Left forelimb (tissue), 1 donor: ENCODE measurements around the gene SMARCC2.
A peak's percentile ranks its signal among the peaks of the same experiment; 100 is the strongest.
"Not testable (repeated sequence)": the region's sequence is repeated elsewhere in the genome, so short reads cannot be mapped to it uniquely, and the experiment has no call there.

Source experiments
- DNase-seq: peaks from one replicate; pipeline ENCODE4 v3.0.0-alpha.2; 2018; ENCODE audit warnings: low spot score

The SMARCC2 gene

DNA sequence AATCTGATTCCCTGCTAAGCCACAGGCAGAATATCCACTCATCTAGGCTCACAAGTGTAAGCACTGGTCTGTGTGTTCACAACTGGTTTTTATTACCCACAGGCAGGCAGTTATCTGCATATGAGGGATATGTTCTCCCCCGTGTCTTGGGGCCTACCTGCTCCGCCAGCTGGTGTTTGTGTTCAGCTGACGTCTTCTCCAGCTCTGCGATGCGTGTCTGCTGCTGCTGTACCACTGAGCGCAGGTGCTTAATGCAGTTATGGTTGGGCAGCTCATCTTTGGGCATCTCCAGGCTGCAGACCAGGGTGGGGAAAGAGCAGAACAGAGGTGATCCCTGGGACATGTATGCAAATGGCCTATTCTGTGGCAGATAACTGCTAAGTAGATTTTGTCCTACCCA is 18.7 kb upstream of the SMARCC2 start:
- DNase-seq = no peak

DNA sequence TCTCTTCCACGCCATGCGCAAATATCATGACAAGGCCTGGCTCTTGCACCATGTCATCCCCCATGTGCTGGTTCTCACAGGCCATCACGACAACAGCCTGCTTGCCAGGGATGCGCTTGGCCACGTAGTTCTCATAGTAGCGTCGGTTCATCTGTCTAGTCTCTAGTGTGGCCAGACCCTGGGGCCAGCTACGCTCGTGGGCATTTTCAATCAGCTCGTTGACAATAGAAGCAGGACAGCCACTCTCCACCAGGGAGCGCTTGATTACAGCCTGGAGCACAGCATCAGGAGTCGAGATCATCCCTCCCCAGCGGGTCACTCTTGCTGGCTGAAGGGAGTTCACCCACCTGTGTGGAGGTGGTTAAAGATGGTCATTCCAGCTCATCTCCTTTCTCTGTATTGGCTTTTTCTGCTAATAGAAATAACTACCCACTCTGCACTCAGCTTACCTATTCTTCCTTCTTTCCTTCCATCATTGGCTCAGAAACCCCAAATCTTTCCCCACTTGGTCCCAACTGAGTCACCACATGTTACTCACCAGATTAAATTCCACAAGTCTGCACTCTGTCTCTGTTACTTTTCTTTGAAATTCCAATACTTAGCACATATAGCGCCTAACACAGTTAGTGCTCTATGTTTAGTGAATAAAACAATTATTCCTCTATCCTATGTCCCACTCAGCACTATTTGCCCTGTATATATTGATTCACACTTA is 17.3 kb upstream of the SMARCC2 start:
- no peak for DNase-seq

DNA sequence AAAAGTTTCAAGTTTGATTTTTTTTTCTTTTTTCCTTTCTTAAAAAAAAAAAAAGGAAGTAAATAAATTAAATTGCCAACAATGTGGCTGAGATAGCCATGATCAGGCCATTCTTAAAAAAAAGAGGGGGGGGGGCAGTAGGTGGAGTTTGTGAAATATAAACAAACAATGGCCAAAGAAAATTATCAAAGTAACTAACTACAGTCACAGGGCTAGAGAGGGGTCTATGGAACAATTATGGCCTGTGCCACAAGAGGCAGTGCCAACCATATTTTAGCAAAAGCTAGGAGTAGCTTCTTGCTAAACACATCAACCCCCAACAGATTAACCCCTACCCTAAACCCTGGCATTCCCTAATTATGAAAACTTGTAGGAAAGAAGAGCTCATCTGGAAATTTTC is 16.2 kb upstream of the SMARCC2 start:
- DNase-seq = no peak

DNA sequence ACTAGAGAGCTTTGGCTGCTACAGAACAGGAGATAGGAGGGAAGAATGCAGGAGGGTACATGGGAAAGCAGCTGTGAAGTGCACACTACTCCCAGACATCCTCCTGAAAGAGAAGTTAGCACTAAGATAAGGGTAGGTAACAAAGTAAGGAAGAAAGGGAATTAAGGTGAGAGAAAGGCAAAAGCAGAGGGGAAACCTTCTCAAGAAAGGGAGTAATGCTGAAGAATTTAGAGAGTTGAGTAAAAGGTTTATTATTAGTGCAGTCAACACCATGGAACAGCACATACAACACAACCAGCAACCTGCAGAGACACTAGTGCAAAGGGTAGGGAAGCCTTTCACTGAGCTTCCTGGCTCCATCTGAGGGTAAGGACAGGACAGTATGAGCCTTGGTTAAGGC is 15.0 kb upstream of the SMARCC2 start:
- DNase-seq = no peak

DNA sequence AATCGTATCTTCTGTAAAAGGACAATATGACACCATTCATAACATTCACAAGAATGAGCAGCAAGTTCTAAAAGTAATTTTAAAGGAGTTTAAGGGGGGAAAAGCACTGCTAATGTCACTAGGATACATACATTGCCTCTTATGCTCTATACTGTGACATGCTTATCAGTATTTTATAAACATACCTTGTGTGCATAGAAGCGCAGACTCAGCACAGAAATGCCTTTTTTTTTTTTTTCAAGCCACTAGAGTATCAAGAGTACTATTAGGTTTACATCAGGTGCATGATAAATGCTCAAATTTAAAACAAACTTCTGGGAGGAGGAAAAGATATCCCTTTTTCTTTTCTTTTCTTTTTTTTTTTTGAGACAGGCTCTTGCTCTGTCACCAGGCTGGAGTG is 13.6 kb upstream of the SMARCC2 start:
- DNase-seq = no peak

DNA sequence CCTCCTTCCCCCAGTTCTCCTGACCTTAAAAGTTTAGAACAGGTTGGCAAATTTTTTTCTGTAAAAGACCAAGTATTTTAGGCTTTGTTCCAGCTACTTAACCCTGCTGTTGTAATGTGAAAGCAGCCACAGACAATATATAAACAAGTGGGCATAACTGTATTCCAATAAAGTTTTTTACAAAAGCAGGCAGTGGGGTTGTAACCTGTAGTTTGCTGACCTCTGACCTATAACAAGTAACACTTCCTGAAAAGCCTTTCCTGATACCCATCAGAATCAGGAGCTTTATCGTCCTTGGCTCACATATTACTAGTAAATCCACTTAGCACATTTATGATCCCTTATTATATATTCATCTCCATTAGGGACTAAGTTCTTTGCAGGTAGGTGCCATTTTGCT is 13.1 kb upstream of the SMARCC2 start:
- no peak for DNase-seq

DNA sequence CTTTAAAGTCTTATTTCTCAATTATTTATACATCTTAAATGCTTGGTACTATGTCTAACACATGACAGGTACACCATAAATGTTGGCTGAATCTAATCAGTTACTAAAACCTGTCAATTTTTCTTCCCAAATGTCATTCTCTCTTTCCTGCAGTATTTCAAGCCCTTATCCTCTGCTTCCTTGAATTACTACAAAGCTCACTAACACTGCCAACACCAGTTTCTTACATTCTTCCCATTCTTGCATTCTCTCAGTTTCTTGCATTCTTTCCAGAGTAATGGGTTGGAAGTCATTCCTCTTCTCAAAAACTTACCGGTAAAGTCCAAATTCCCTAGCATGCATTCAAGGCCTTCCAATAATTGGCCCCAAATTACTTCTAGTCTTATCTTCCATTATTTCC is 9.6 kb upstream of the SMARCC2 start:
- no peak for DNase-seq

DNA sequence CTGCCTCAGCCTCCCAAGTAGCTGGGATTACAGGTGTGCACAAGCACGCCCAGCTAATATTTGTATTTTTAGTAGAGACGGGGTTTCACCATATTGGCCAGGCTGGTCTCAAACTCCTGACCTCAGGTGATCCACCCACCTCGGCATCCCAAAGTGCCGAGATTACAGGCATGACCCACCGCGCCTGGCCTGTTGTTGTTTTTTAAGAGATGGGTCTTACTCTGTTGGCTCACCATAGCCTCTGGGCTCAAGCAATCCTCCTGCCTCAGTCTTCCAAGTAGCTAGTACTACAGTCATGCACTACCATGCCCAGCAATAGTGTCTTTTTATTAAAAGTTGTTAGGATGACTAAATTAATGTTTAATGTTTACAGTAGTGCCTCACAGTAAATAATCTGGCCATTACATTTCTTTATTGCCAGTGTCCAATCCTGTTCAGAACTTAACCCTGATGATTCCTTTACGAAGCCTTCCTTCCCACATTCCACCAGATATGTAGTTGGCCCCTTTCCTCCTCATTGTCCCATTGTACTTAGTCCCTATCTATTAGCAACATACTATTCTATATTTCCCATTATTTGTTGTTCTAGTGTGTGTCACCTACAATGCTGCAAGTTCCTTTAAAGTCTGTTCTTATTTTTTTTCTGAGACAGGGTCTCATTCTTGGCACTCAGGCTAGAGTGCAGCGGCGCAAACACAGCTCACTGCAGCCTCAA is 8.8 kb upstream of the SMARCC2 start:
- DNase-seq = no peak

DNA sequence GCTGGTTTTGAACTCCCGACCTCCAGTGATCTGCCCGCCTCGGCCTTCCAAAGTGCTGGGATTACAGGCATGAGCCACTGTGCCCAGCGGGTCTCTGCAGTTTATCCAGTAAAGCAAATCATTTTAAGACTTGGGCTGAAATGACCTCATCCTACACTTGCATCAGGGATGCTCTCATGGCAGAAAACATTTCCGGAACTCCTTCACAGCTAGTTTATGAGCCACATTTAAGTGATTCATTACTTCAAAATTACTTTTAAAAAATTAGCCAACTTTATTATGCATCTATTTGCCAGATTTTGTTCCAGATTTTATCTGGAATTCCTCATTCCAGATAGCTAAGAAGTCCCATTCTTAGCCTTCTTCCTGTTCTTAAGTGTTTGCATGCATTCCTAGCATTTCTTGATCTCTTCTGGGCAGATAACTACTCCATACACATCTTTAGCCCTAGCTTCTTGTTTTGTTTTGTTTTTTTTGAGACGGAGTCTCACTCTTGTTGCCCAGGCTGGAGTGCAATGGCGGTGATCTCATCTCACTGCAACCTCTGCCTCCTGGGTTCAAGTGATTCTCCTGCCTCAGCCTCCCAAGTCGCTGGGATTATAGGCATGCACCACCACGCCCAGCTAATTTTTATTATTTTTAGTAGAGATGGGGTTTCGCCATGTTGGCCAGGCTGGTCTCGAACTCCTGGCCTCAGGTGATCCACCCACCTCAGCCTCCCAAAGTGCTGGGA is 7.7 kb upstream of the SMARCC2 start:
- not testable (repeated sequence) for DNase-seq

DNA sequence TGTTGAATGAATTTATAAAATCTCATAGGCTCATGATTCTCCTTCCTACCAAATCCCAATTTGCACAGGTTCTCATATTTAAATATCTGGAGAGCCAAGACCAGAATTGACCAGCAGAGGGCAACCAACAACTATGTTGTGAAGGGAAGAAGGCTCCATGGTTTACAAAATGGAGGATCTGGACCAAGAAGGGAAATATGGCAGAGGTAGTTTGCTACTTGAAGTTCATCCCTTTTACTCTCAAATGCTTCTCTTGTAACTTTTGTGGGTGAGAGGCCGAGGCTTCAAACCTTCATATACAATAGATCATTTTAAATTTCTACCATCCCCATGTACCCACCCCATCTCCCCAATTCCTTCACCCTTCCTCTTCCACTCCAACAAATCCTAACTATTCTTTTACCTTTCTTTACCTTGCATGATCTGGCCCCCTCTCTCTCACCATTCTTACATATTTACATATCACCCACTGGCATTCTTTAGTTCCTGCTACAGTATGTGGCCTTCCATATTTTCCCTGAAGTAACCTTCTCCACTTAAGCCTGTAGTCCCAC is 3.8 kb upstream of the SMARCC2 start:
- no peak for DNase-seq

DNA sequence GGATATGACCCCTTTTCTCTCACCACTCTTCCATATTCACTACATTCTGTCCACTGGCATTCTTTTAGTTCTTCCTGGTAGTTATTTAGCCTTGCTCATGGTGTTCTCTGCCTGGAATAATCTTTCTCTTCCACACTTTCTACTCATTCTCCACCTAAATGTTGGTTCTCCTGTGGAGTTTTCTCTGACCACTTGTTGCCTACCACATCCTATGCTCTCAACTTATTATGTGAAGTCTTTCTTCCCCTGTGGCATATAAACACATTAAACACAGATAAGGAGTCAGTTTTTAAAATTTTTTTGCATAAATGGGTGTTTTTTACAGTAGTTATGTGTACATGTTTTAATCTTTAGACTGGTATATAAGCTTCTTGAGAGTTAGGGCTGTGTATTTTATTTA is 3.3 kb upstream of the SMARCC2 start:
- no peak for DNase-seq

DNA sequence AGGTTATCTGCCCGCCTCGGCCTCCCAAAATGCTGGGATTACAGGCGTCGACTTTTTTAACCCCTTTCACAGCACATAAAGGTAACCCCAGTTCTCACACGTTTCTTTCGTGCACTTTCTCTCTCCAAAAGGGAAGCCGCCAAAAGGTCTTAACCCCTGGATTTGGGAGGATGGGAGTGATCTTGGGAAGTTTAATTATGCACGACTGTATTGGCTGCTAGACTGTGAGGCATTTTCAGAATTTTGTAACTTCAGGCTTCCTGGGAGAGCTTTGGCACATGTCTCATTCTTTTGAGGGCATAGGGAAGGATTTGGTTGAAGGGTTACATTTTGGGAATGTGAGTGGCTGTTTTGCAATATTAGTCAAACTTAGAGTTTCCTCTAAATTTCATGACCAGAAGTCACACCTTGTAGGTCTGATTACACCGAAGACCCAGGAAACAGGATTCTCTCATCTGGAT is 1.4 kb upstream of the SMARCC2 start:
- DNase-seq = no peak

DNA sequence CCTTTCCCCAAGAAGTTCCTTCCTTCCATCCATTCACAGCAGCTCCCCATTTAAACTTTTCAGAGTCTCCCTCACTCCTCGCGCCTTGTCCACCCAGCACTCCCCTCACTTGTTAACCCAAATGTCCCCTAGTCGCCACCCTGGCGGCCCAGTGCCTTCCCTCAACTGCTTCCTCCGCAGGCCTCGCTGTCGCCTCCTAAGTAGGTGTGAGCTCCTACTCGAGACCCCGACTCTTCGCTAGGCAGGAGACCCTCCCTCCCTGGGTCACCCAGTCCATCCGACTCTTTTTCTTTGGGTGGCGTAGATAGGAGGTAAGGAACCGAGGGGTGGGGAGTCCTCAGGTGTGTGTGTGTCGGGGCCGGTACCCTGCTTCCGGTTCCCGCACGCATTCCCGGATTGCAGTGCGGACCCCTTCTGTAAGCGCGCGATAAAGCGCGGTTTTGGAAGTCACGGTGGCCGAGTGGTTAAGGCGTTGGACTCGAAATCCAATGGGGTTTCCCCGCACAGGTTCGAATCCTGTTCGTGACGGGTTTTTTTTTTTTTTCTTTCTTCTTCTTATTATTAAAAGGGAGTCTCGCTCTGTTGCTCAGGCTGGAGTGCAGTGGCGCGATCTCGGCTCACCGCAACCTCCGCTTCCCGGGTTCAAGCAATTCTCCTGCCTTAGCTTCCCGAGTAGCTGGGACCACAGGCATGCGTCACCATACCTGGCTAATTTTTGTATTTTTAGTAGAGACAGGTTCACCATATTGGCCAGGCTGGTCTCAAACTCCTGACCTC is 823 bp upstream of the SMARCC2 start:
- DNase-seq = peak; percentile 95

DNA sequence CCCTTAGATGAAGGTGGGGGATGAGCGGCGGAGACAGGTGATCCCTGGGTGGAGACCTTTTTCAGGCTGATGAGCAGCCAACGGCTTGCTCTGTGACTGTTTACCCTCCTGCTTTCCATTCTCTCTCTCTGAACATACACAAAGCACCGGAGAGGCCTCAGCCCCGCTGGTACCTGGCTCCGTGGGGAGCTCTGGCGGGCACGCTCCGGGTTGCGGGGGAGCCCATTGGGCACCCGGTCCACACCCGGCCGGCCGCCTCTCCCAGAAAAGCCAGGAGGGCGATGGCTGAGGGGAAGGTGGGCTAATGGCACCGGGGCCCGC is 545 bp downstream of the SMARCC2 start:
- no peak for DNase-seq

DNA sequence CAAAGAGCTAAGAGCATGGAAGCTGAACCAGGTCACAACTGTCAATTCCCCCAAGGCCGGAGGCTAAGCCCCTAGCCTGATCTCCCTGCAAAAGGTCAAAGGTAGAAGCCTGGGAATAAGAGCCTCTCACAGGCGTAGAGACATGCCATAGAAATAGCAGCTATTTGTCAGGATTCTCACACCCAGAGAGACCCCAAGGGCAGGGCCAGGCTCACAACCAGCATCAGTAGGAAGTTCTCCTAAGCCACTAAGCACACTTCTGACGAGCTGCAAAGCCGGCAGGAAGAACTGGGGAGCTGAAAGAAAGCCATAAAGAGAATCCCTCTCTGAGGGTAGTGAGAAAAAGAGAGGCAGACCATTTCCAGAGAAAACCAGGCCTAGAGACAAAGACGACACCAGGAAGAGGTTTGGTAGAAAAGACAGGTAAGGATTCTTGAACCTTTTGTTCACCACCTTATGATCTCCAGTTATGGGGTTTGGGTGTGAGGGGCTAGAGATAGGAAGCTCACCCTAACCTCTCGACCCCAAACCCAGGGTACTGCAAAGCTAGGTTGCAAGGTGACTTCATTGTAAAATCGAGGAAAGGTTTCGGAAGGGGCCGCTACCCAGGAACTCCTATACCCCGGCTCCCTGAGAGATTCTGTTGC is 1.0 kb downstream of the SMARCC2 start:
- DNase-seq = no peak

DNA sequence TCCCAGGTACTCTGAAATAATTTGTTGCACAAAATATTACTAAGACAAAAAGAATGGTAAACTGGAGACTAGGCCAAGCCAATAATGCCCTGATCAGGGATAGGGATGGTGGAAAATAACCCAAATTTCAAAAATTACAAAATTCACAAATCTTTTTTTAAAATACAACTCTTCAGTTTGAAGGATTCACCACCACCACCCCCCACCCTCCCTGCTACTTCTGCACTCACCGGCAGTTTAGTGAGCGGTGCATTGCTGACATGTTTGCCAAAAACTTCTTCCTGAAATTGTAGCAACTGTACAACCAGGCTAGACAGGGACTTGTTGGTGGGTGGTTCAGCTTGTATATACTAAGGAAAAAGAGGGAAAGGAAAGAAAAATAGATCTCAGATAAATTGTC is 2.3 kb downstream of the SMARCC2 start:
- no peak for DNase-seq

DNA sequence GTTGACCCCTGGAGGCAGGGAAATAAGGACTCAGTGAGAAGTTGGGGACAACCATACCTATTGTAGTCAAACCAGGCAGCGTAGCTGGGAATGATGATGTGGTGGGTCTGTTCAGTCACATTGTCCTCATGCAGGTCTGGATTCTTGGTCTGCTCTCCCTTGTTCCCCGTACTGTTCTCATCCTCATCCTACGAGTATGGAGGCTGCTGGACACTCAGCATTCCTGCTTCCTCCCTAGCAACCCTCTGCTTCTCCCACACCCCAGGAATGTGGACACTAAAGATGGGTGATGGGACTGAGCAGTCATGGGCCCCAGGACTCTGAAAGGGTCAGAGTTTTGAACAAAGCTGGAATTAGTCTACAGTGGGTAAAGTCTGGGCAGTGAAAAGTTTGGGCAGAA is 10.9 kb downstream of the SMARCC2 start:
- DNase-seq = no peak

DNA sequence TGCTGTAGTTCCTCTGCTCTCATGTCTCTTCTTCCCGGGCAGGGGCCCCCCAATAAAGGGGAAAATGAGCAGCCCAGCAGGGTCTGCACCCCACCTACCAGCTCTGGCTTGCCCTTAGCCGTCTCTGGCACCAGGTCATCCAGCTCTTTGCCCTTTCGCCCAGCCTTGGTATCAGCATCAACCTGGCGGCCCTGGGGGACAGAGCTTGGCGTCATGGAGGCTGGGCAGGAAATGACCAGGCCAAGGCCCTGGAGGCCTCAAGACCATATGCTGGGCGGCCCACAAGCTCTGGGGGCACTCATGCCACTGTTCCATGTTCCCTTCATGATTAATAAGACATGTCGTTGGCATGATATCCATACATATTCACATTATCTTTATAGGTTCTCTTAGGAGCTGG is 16.4 kb downstream of the SMARCC2 start:
- no peak for DNase-seq

DNA sequence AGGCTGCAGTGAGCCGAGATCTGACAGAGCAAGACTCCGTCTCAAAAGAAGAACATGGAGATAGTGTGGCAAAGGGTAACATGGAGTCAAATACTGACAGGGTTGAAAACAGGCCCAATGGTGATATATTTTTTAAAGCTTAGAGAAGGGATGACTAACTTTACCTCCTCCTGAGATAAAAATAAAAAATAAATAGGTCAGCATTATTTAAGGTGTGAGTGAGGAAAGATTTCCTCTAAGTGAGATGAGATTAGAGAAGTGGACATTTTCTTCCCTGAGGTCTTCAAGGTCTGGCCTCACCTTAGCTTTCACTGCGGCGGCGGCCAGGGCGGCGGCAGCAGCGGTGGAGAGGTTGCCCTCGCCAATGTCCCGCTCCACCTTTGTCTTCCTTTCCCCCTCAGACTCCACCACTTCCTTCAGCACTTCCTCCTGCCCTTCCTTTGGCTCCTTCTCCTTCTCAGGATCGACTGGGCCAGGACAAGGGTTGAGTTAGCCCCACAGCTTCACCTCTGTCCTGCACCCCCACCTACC is 20.0 kb downstream of the SMARCC2 start:
- no peak for DNase-seq

DNA sequence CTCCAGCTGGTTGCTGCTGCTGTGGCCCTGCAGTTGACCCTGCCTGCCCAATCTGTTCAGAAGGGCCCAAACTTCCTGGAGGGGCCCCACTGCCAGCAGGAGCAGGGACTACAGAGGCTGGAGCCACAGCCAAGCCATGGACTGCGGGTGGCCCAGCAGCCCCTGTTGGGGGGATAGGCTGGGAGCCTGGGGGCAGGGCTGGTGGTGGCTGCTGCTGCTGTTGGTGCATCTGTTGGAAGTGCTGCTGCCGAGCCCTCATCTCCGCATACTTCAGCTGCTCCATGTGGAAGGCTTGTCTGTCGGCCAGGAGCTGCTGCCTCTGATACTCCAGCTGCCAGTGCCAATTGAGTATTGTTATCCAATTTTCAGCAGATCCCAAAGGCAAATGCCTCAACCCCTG is 23.9 kb downstream of the SMARCC2 start:
- DNase-seq = no peak

DNA sequence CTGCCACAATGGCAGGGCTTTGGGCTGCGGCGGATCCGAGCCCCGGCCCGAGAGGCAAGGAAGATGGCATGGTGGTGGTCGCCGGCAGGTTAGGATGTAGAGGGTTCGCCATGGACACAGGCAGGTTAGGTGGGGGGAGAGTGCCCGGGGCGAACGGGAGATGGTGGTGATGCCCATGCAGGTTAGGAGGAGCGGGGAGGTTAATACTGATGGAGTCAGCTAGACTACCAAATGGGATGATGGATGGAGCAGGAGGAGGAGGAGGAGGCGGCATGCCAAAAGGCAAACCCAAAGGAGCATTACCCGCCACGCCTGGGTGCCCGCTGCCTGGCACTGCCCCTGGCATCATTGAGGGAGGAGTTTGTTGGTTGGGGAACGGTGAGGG is 24.9 kb downstream of the SMARCC2 start:
- no peak for DNase-seq
